Measurements from ENCODE around the gene PTPN6. TPM values are rescaled to one million over a fixed set of nuclear protein-coding genes. Genes with fewer than 3 reads are reported as not detected.

The PTPN6 gene
- total and polyA plus RNA-seq, 2 of the 13 experiments (the other 11 are each of a cell fraction or from before 2014, with no cell fraction given), result 10.5 to 10.6 TPM

GRCh38 chr12:6980740-6981139 is 29.6 kb downstream of the PTPN6 start (continued):
- TF ChIP-seq, protein P1, sequence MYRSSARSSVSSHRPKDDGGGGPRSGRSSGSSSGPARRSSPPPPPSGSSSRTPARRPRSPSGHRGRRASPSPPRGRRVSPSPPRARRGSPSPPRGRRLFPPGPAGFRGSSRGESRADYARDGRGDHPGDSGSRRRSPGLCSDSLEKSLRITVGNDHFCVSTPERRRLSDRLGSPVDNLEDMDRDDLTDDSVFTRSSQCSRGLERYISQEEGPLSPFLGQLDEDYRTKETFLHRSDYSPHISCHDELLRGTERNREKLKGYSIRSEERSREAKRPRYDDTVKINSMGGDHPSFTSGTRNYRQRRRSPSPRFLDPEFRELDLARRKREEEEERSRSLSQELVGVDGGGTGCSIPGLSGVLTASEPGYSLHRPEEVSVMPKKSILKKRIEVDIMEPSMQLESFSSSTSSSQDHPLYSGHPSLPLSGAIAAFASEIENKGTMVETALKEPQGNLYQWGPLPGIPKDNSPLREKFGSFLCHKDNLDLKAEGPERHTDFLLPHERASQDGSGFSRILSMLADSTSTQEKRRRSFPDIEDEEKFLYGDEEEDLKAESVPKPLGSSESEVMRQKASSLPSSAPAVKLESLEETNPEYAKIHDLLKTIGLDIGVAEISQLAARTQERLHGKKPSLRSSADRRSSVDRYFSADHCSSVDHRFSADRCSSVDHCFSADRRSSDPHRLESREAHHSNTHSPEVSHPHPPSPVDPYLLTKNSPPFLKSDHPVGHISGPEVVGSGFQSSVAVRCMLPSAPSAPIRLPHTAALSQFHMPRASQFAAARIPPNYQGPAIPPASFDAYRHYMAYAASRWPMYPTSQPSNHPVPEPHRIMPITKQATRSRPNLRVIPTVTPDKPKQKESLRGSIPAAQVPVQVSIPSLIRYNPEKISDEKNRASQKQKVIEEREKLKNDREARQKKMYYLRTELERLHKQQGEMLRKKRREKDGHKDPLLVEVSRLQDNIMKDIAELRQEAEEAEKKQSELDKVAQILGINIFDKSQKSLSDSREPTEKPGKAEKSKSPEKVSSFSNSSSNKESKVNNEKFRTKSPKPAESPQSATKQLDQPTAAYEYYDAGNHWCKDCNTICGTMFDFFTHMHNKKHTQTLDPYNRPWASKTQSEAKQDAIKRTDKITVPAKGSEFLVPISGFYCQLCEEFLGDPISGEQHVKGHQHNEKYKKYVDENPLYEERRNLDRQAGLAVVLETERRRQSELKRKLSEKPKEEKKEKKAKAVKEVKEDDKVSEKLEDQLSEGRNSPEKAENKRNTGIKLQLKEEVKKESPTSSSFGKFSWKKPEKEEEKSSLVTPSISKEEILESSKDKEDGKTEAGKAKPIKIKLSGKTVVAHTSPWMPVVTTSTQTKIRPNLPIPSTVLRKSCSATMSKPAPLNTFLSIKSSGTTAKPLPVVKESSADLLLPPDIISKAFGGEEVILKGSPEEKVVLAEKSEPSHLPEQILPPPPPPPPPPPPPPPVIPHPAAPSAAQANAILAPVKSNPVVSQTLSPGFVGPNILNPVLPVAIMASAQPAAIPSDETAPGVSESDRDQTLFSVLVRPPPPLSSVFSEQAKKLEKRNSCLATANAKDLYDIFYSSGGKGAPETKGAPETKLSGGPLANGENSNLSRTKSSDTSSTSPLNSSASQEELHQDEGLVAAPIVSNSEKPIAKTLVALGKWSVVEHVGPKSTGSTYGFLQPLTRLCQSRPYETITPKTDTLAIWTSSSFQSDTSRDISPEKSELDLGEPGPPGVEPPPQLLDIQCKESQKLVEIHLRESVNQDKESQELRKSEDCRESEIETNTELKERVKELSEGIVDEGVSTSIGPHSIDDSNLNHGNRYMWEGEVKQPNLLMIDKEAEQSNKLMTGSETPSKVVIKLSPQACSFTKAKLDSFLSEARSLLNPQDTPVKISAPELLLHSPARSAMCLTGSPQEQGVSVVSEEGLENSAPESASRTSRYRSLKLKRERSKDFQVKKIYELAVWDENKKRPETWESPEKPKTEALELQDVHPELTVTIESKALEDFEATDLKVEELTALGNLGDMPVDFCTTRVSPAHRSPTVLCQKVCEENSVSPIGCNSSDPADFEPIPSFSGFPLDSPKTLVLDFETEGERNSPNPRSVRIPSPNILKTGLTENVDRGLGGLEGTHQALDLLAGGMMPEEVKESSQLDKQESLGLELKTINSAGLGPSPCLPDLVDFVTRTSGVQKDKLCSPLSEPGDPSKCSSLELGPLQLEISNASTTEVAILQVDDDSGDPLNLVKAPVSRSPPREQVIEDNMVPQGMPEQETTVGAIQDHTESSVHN (CRISPR knock-in tag; IDR thresholded peaks at IDR 0.05), result no peak
- TF ChIP-seq PREB (CRISPR knock-in tag; IDR thresholded peaks at IDR 0.05) (no peak), ZNF44 (CRISPR knock-in tag; IDR thresholded peaks at IDR 0.05) (no peak), MIER3 (CRISPR knock-in tag; IDR thresholded peaks at IDR 0.05; ENCODE audit: borderline replicate concordance) (no peak), ASH2L (IDR thresholded peaks at IDR 0.05; ENCODE audit: insufficient read length, low read depth, low read length) (no peak), NFE2L2 (IDR thresholded peaks at IDR 0.05; ENCODE audit: low read length) (peak; percentile 36; the same call in 1 of the 2 replicates), ZFY (CRISPR knock-in tag; IDR thresholded peaks at IDR 0.05) (peak; percentile 22; the same call in 1 of the 2 replicates), HIC2 (CRISPR knock-in tag; IDR thresholded peaks at IDR 0.05; ENCODE audit: low read depth) (0 out of 2 replicates have a peak, but pooled peaks have one; percentile 13), ZNF569 (CRISPR knock-in tag; IDR thresholded peaks at IDR 0.05; ENCODE audit: borderline replicate concordance) (no peak), TRAFD1 (CRISPR knock-in tag; IDR thresholded peaks at IDR 0.05; ENCODE audit: borderline replicate concordance) (no peak), KLF9 (CRISPR knock-in tag; IDR thresholded peaks at IDR 0.05; ENCODE audit: low read depth) (0 out of 2 replicates have a peak, but pooled peaks have one; percentile 44), NR1H2 (CRISPR knock-in tag; IDR thresholded peaks at IDR 0.05; ENCODE audit: borderline replicate concordance, low read depth) (no peak), ZNF230 (CRISPR knock-in tag; IDR thresholded peaks at IDR 0.05) (no peak), ZNF335 (CRISPR knock-in tag; IDR thresholded peaks at IDR 0.05) (no peak), ZNF235 (CRISPR knock-in tag; IDR thresholded peaks at IDR 0.05; ENCODE audit: borderline replicate concordance) (peak; percentile 55; the same call in 1 of the 2 replicates)
- TF ChIP-seq, protein P2, sequence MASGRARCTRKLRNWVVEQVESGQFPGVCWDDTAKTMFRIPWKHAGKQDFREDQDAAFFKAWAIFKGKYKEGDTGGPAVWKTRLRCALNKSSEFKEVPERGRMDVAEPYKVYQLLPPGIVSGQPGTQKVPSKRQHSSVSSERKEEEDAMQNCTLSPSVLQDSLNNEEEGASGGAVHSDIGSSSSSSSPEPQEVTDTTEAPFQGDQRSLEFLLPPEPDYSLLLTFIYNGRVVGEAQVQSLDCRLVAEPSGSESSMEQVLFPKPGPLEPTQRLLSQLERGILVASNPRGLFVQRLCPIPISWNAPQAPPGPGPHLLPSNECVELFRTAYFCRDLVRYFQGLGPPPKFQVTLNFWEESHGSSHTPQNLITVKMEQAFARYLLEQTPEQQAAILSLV (CRISPR knock-in tag; IDR thresholded peaks at IDR 0.05; ENCODE audit: borderline replicate concordance), result 0 out of 2 replicates have a peak, but pooled peaks have one; percentile 21
